ENCODE measurements around the gene ZC2HC1C.

DNA sequence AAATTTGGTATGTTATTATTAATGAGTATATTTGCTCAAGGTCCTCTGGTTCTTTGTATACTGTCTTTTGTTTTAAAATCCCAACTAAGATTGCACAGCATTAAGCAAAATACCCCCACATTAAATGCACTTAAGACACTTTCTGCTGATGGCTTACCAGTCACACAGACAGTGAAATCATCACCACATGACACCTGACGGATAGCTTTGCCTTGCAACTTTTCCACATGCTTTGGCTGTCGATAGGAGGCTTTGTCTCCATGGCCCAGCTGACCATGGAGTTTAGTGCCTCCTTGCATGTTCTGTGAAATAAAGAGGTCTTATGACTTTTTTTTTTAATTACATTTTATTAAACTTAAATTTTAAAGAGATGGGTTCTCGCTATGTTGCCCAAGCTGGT lies 37.7 kb downstream of the ZC2HC1C start:
- no peak for TF ChIP-seq POLR2A (IDR thresholded peaks at IDR 0.05)
- TF ChIP-seq, protein P1, sequence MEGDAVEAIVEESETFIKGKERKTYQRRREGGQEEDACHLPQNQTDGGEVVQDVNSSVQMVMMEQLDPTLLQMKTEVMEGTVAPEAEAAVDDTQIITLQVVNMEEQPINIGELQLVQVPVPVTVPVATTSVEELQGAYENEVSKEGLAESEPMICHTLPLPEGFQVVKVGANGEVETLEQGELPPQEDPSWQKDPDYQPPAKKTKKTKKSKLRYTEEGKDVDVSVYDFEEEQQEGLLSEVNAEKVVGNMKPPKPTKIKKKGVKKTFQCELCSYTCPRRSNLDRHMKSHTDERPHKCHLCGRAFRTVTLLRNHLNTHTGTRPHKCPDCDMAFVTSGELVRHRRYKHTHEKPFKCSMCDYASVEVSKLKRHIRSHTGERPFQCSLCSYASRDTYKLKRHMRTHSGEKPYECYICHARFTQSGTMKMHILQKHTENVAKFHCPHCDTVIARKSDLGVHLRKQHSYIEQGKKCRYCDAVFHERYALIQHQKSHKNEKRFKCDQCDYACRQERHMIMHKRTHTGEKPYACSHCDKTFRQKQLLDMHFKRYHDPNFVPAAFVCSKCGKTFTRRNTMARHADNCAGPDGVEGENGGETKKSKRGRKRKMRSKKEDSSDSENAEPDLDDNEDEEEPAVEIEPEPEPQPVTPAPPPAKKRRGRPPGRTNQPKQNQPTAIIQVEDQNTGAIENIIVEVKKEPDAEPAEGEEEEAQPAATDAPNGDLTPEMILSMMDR (IDR thresholded peaks at IDR 0.05) = no peak
- no peak for TF ChIP-seq EP300 (IDR thresholded peaks at IDR 0.05)
